Mesenchymal stem cell (in vitro differentiated cells and primary cell): Measurements from ENCODE around the gene LRRC74B.

ENCODE experiments used
- DNase-seq: peaks from one replicate; pipeline ENCODE4 v3.0.0-alpha.2; 2013
- H2AFZ ChIP-seq: one replicate; pipeline ENCODE4 v1.6.1; 2013; ENCODE audit warnings: low read depth, mild to moderate bottlenecking, control low read depth, inconsistent platforms, low read length, moderate library complexity
- H2AK5ac ChIP-seq: 2 replicates; pipeline ENCODE4 v1.6.1; 2013; ENCODE audit warnings: low read length, moderate library complexity, mild to moderate bottlenecking, inconsistent platforms; ENCODE audit not compliant: severe bottlenecking
- H2BK120ac ChIP-seq: one replicate; pipeline ENCODE4 v1.6.1; 2013; ENCODE audit warnings: low read depth, mild to moderate bottlenecking, inconsistent platforms, low read length, moderate library complexity
- H2BK12ac ChIP-seq, 2 experiments: one replicate each; pipeline ENCODE4 v1.6.1; 2013; ENCODE audit warnings: inconsistent platforms in 2 of 2, low read length in 2 of 2, mild to moderate bottlenecking in 2 of 2, moderate library complexity in 2 of 2, control low read depth in 1 of 2
- H2BK15ac ChIP-seq: one replicate; pipeline ENCODE4 v1.6.1; 2013; ENCODE audit warnings: mild to moderate bottlenecking, low read depth, inconsistent platforms; ENCODE audit not compliant: poor library complexity, severe bottlenecking
- H2BK5ac ChIP-seq: 2 replicates; pipeline ENCODE4 v1.6.1; 2013; ENCODE audit warnings: low read depth, mild to moderate bottlenecking, low read length, control low read depth, inconsistent platforms; ENCODE audit not compliant: poor library complexity, severe bottlenecking
- H3K14ac ChIP-seq, 2 experiments: one replicate each; pipeline ENCODE4 v1.6.1; 2013; ENCODE audit warnings: inconsistent platforms in 2 of 2, low read length in 2 of 2, control low read depth in 1 of 2, mild to moderate bottlenecking in 1 of 2, moderate library complexity in 1 of 2
- H3K18ac ChIP-seq, 2 experiments: one replicate each; pipeline ENCODE4 v1.6.1; 2013; ENCODE audit warnings: inconsistent platforms in 2 of 2, low read length in 2 of 2, control low read depth in 1 of 2, low read depth in 1 of 2, mild to moderate bottlenecking in 1 of 2
- H3K23ac ChIP-seq, 2 experiments: one replicate each; pipeline ENCODE4 v1.6.1; 2013; ENCODE audit warnings: inconsistent platforms in 2 of 2, low read length in 2 of 2, mild to moderate bottlenecking in 2 of 2, moderate library complexity in 2 of 2, control low read depth in 1 of 2
- H3K27ac ChIP-seq: 2 replicates; pipeline ENCODE4 v1.5.1; 2013; ENCODE audit warnings: mild to moderate bottlenecking, moderate library complexity, low read length, control low read depth, inconsistent platforms; ENCODE audit not compliant: poor library complexity, severe bottlenecking
- H3K27me3 ChIP-seq, 2 experiments: 2 replicates each; pipeline versions ENCODE4 v1.6.1 to v1.7.0; 2013; ENCODE audit warnings: low read length in 2 of 2, mild to moderate bottlenecking in 2 of 2, moderate library complexity in 2 of 2, control low read depth in 1 of 2, inconsistent platforms in 1 of 2; ENCODE audit not compliant: control insufficient read depth in 1 of 2, insufficient read depth in 1 of 2
- H3K36me3 ChIP-seq, 2 experiments: 2 replicates each; pipeline versions ENCODE4 v1.6.1 to v1.7.0; 2013; ENCODE audit warnings: low read length in 2 of 2, control low read depth in 1 of 2, inconsistent platforms in 1 of 2, low read depth in 1 of 2, mild to moderate bottlenecking in 1 of 2; ENCODE audit not compliant: insufficient read depth in 2 of 2, control insufficient read depth in 1 of 2
- H3K4ac ChIP-seq, 2 experiments: one replicate each; pipeline ENCODE4 v1.6.1; 2013; ENCODE audit warnings: inconsistent platforms in 2 of 2, low read length in 2 of 2, mild to moderate bottlenecking in 2 of 2, moderate library complexity in 2 of 2, control low read depth in 1 of 2, low read depth in 1 of 2
- H3K4me1 ChIP-seq: 2 replicates; pipeline ENCODE4 v1.6.1; 2013; ENCODE audit warnings: low read depth, low read length, control low read depth; ENCODE audit not compliant: control insufficient read depth, insufficient read depth
- H3K4me2 ChIP-seq: 2 replicates; pipeline ENCODE4 v1.6.1; 2013; ENCODE audit warnings: low read length, mild to moderate bottlenecking, inconsistent platforms; ENCODE audit not compliant: poor library complexity, severe bottlenecking
- H3K4me3 ChIP-seq, 2 experiments: 2 replicates each; pipeline versions ENCODE4 v1.5.1 to v1.7.0; 2013; ENCODE audit warnings: low read length in 2 of 2, mild to moderate bottlenecking in 2 of 2, control low read depth in 1 of 2, low read depth in 1 of 2; ENCODE audit not compliant: insufficient read depth in 1 of 2
- H3K79me1 ChIP-seq: replicated peaks from 2 replicates; pipeline ENCODE4 v1.6.1; 2013; ENCODE audit warnings: mild to moderate bottlenecking, control low read depth, low read length, inconsistent platforms; ENCODE audit not compliant: poor library complexity, severe bottlenecking
- H3K9ac ChIP-seq: 2 replicates; pipeline ENCODE4 v1.7.0; 2013; ENCODE audit warnings: mild to moderate bottlenecking, low read length, moderate library complexity
- H3K9me3 ChIP-seq: 2 replicates; pipeline ENCODE4 v1.7.0; 2013; ENCODE audit warnings: mild to moderate bottlenecking, low read length; ENCODE audit not compliant: control insufficient read depth
- H4K8ac ChIP-seq: one replicate; pipeline ENCODE4 v1.6.1; 2013; ENCODE audit warnings: inconsistent platforms, mild to moderate bottlenecking, low read length, moderate library complexity
- H4K91ac ChIP-seq: one replicate; pipeline ENCODE4 v1.6.1; 2013; ENCODE audit warnings: mild to moderate bottlenecking, low read length, inconsistent platforms
- WGBS: methylation state at CpG from one replicate; pipeline ENCODE4 v1.1.7; 2013; ENCODE audit warnings: mixed read lengths; 5-methylcytosine and 5-hydroxymethylcytosine counted together

LRRC74B gene

DNA sequence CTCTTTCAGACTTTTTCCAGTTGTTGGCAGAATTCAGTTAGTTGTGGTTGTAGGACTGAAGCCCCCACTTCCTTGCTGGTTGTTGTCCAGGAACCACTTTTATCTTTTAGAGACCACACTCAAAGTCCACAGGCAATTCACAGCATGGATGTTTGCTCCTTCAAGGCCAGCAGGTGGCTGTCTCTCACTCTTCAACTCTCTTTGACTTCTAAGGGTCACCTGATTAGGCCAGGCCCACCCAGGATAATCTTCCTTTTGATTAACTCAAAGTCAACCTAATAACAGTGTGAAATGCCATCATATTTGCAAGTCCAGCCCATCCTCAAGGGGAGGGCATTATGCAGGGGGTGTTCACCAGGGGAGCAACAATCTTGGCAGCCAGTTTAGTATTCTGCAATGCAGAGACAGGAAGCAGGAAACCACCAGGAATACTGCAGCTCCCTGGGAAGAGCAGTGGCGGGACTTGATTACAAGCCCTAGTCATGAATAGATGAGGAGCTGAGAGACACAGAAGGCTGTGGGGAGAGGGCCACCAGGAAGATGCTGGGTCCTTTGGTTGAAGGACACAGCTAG lies 52.4 kb downstream of the LRRC74B start:
- no peaks in the 10 kb centered on the region for H3K36me3 ChIP-seq
- no peak overlapping the region for H3K23ac ChIP-seq
- peak overlapping the region in 1 of 2 experiments; percentile 50 for H3K4ac ChIP-seq
- H2BK12ac ChIP-seq: no peak overlapping the region
- H3K9me3 ChIP-seq: no peaks in the 10 kb centered on the region
- no peak for DNase-seq
- no peak overlapping the region for H3K4me3 ChIP-seq
- no peaks in the 10 kb centered on the region for H3K79me1 ChIP-seq
- no peak overlapping the region for H3K4me2 ChIP-seq
- peaks cover 8 to 9% of the 10 kb centered on the region in 2 experiments for H3K27me3 ChIP-seq
- WGBS: 83% methylated on average over 1 of the region's 1 CpG
- H3K18ac ChIP-seq: no peak overlapping the region
- H2AFZ ChIP-seq: no peak overlapping the region
- no peak overlapping the region for H4K8ac ChIP-seq
- H2BK120ac ChIP-seq: no peak overlapping the region
- no peak overlapping the region for H3K14ac ChIP-seq
- no peak overlapping the region for H2BK5ac ChIP-seq
- no peak overlapping the region for H3K9ac ChIP-seq
- H3K27ac ChIP-seq: no peak overlapping the region
- no peak overlapping the region for H4K91ac ChIP-seq
- H3K4me1 ChIP-seq: peaks cover 12% of the 10 kb centered on the region
- peak overlapping the region; percentile 52 for H2BK15ac ChIP-seq
- no peak overlapping the region for H2AK5ac ChIP-seq

DNA sequence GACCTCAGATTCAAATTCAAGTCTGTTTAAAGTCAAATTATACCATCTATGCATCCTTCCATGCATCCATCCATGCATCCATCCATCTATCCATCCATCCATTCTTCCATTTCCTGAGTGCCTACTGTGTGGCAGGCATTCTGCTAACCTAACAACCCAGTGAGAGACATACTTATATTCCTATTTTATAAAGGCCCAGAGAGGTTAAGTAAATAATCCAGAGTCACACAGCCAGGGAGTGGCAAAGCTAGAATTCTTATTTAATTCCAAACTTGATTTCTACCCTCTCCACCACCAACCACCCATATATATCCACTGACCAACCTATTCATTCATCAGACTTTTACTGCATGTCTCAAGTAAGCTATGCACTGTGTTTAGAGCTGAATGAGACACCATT lies 53.8 kb downstream of the LRRC74B start:
- H3K27me3 ChIP-seq: peaks cover 8 to 9% of the 10 kb centered on the region in 2 experiments
- H2BK15ac ChIP-seq: no peak overlapping the region
- H3K9ac ChIP-seq: no peak overlapping the region
- H2BK12ac ChIP-seq: no peak overlapping the region
- no peak overlapping the region for H3K4me2 ChIP-seq
- no peak overlapping the region for H4K8ac ChIP-seq
- no peaks in the 10 kb centered on the region for H3K9me3 ChIP-seq
- H2AFZ ChIP-seq: no peak overlapping the region
- H4K91ac ChIP-seq: no peak overlapping the region
- H3K4me1 ChIP-seq: peaks cover 10% of the 10 kb centered on the region
- no peak overlapping the region for H3K14ac ChIP-seq
- H3K27ac ChIP-seq: no peak overlapping the region
- H3K23ac ChIP-seq: no peak overlapping the region
- H3K36me3 ChIP-seq: peaks cover 0 to 3% of the 10 kb centered on the region in 2 experiments
- H2AK5ac ChIP-seq: no peak overlapping the region
- no peak overlapping the region for H2BK120ac ChIP-seq
- no peak overlapping the region for H2BK5ac ChIP-seq
- H3K18ac ChIP-seq: no peak overlapping the region
- no peak for DNase-seq
- H3K4me3 ChIP-seq: no peak overlapping the region
- H3K79me1 ChIP-seq: no peaks in the 10 kb centered on the region
- no peak overlapping the region for H3K4ac ChIP-seq

DNA sequence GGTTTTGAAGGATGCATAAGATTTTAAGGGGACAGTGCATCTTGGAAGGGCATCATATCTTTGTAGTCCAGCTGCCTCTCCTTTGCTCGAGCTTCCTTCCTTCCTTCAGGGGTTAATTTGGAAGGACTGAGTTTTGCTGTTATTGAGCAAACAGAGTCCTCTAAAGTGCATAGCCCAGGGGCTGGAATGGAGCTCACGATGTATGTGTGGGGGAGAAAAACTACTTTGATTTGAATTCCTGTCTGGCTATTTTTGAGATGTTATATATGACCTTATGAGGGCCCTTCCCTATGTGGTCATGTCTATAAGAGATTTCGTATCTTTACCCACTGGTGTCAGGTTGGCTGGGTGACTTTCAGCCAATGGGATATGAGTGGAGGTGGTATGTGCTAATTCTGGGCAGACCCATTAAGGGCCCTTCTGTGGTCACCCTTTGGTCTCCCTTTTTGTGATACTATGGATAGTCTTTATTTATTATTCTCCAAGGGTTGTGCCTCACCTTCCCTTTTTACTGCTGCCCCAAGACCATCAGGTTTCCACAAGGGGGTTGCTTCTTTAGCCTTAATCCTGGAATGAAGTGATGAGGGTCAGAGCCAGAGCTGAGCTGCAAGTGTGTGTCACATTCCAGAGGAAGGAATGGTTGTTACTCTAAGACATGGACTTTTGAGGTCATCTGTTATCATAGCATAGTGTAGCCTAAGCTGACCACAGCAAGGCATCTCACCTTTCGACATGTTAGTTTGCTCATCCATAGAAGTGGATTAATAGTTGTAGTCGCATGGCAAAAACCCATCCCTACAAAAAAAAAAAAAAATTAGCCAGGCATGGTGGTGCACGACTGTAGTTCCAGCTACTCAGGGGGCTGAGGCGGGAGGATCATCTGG lies 54.6 kb downstream of the LRRC74B start:
- WGBS: 83% methylated on average over 7 of the region's 7 CpGs
- H2AFZ ChIP-seq: no peak overlapping the region

DNA sequence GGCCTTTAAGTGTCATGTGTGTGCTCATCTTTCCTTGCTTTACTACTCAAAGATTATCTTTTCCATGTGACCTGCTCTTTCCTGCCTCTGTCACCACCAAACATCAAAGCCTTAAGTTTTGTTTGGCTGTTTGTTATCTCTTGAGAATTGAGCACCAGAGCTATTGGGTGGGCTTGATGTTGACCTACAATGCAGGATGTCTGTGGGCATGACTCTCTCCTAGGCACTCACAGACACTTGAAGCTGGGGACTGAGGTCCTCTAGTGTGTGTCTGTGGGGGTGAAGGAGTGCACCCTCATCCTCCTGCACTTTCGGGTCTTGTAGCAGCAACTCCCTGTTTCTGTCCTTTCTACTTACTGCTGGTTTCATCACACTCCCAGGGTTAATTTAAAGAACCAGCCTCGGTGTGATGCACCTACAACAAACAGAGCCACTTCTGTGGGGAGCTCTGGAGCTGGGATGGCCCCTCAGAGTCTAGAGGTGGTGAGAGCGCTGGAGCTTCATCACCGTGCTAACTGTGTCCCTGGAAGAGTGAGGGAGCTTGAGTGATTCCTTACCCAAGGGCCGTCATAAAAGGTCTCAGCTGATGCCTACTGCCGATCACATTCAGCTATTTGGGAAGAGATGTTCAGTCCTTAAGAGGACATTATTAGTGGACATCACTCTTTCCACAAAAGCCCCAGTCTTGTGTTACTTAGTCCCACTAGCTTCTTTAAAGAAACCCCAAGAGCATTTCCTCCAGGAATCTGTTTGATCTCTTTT lies 56.3 kb downstream of the LRRC74B start:
- Histone ChIP-seq H3K36me3 (peaks cover 0 to 3% of the 10 kb centered on the region in 2 experiments), H2BK12ac (no peak overlapping the region), H3K9me3 (no peaks in the 10 kb centered on the region), H2BK15ac (no peak overlapping the region), H2BK5ac (no peak overlapping the region), H2AK5ac (no peak overlapping the region), H3K9ac (no peak overlapping the region), H4K91ac (no peak overlapping the region), H3K27me3 (peaks cover 0 to 4% of the 10 kb centered on the region in 2 experiments), H4K8ac (no peak overlapping the region), H2AFZ (no peak overlapping the region), H2BK120ac (no peak overlapping the region), H3K14ac (no peak overlapping the region), H3K4me3 (no peak overlapping the region), H3K4me1 (peaks cover 10% of the 10 kb centered on the region), H3K27ac (no peak overlapping the region), H3K79me1 (no peaks in the 10 kb centered on the region), H3K23ac (no peak overlapping the region), H3K4ac (no peak overlapping the region), H3K4me2 (no peak overlapping the region), H3K18ac (peak overlapping the region in 1 of 2 experiments; percentile 61)
- DNase-seq: no peak
- 87% methylated on average over 5 of the region's 6 CpGs for WGBS

More for the DNA sequence above, 54.6 kb downstream of the LRRC74B start:
- H2BK12ac ChIP-seq: no peak overlapping the region
- H3K14ac ChIP-seq: no peak overlapping the region
- no peak overlapping the region for H3K4me3 ChIP-seq
- no peak overlapping the region for H3K23ac ChIP-seq
- H4K8ac ChIP-seq: no peak overlapping the region
- no peak overlapping the region for H3K27ac ChIP-seq
- H3K36me3 ChIP-seq: peaks cover 0 to 3% of the 10 kb centered on the region in 2 experiments
- no peak overlapping the region for H4K91ac ChIP-seq
- H3K27me3 ChIP-seq: peaks cover 5 to 9% of the 10 kb centered on the region in 2 experiments
- no peak overlapping the region for H3K18ac ChIP-seq
- H3K9me3 ChIP-seq: no peaks in the 10 kb centered on the region
- peaks cover 10% of the 10 kb centered on the region for H3K4me1 ChIP-seq
- no peak overlapping the region for H3K4ac ChIP-seq
- H3K79me1 ChIP-seq: no peaks in the 10 kb centered on the region
- H2AK5ac ChIP-seq: no peak overlapping the region
- no peak for DNase-seq
- H2BK5ac ChIP-seq: no peak overlapping the region
- no peak overlapping the region for H2BK15ac ChIP-seq
- H2BK120ac ChIP-seq: no peak overlapping the region
- H3K9ac ChIP-seq: no peak overlapping the region
- H3K4me2 ChIP-seq: no peak overlapping the region
